ENCODE measurements around the gene ARID3C. TPM values are rescaled to one million over a fixed set of nuclear protein-coding genes. Genes with fewer than 3 reads are reported as not detected.
A peak's percentile ranks its signal among the peaks of the same experiment; 100 is the strongest.

Gene ARID3C
- polyA plus RNA-seq, 2 of the 4 experiments (the other 2 are of a cell fraction) = 0.09 to 0.12 TPM

GRCh38 chr9:34606905-34607304, 22.0 kb downstream of the ARID3C start:
- Histone ChIP-seq H3K9me3 (no peaks in the 10 kb centered on the region), H3K4me2 (no peak overlapping the region), H3K4me3 (no peak overlapping the region), H3K27ac (no peak overlapping the region), H3K4me1 (peaks cover 15% of the 10 kb centered on the region; the same call in 1 of the 3 replicates)
- FAIRE-seq (no peak), ATAC-seq (no peak), DNase-seq (ENCODE audit: low read depth in 1 of 2, low spot score in 1 of 2) (no peak)
- ChIA-PET POLR2A (no interaction called here), CTCF (interaction anchor here (1.0 to 17.0 kb wide), 8 partner anchors 9 to 274 kb away, joined by 3 to 429 read pairs (median 5); partner anchors contain the start of genes ARID3C and SIGMAR1)
- WGBS (ENCODE audit: missing lambda C conversion rate) = 84% methylated on average over 3 of the region's 3 CpGs
- TF ChIP-seq EHF (CRISPR knock-in tag; IDR thresholded peaks at IDR 0.05) (no peak), POLR2AphosphoS2 (conservative IDR thresholded peaks at IDR 0.05; ENCODE audit: low read length) (no peak), KDM1A (IDR thresholded peaks at IDR 0.05; ENCODE audit: low read depth) (no peak), ZSCAN20 (CRISPR knock-in tag; IDR thresholded peaks at IDR 0.05) (no peak), GATA3 (IDR thresholded peaks at IDR 0.05; ENCODE audit: borderline replicate concordance) (no peak), ZNF302 (CRISPR knock-in tag; IDR thresholded peaks at IDR 0.05) (no peak), BCL3 (IDR thresholded peaks at IDR 0.05) (no peak)

GRCh38 chr9:34606190-34606589, 22.7 kb downstream of the ARID3C start:
- Histone ChIP-seq H3K27ac (no peak overlapping the region), H3K9me3 (no peaks in the 10 kb centered on the region), H3K4me3 (no peak overlapping the region), H3K4me2 (no peak overlapping the region), H3K4me1 (peaks cover 14% of the 10 kb centered on the region; the same call in 1 of the 3 replicates)
- POLR2A ChIA-PET = no interaction called here
- FAIRE-seq = no peak
- no peak for ATAC-seq
- TF ChIP-seq ESRRA (IDR thresholded peaks at IDR 0.05; ENCODE audit: borderline replicate concordance, low read length) = no peak
- CTCF ChIA-PET = interaction anchor here (1.0 to 17.0 kb wide), 12 partner anchors 9 to 273 kb away, joined by 3 to 429 read pairs (median 13); partner anchors contain the start of genes ARID3C, DCTN3 and SIGMAR1
- no peak for DNase-seq (ENCODE audit: low read depth in 1 of 2, low spot score in 1 of 2)

- 54% methylated on average over 4 of the region's 4 CpGs for WGBS (ENCODE audit: missing lambda C conversion rate)
Measured at GRCh38 chr9:34603610-34604231, 25.1 kb downstream of the ARID3C start.

More at GRCh38 chr9:34603610-34604231, 25.1 kb downstream of the ARID3C start:
- POLR2A ChIA-PET = interaction anchor here (0.7 kb wide), 2 partner anchors 13 to 215 kb away, joined by 3 to 4 read pairs; no protein-coding TSS in a partner anchor
- H3K4me2 ChIP-seq = no peak overlapping the region
- H3K27ac ChIP-seq = no peak overlapping the region
- H3K4me1 ChIP-seq = peaks cover 5% of the 10 kb centered on the region; the same call in 1 of the 3 replicates
- CTCF ChIA-PET = interaction anchor here (0.5 to 17.0 kb wide), 73 partner anchors 10 to 790 kb away, joined by 3 to 429 read pairs (median 5); partner anchors contain the start of genes ARID3C, DCTN3, MYORG and SIGMAR1
- ATAC-seq = peak; percentile 82 to 96
- no peaks in the 10 kb centered on the region for H3K9me3 ChIP-seq
- TF ChIP-seq REST (IDR thresholded peaks at IDR 0.05) (no peak), ELK1 (IDR thresholded peaks at IDR 0.05; ENCODE audit: low read depth, low read length) (no peak), SMC3 (IDR thresholded peaks at IDR 0.05) (peak; percentile 72), MAX (IDR thresholded peaks at IDR 0.05) (no peak), CTCF (IDR thresholded peaks at IDR 0.05) (peak; percentile 95), RAD21 (conservative IDR thresholded peaks at IDR 0.05 in 1 of 2, IDR thresholded peaks at IDR 0.05 in 1 of 2) (peak; percentile 88 to 96)
- no peak overlapping the region for H3K4me3 ChIP-seq
- peak; percentile 54 for FAIRE-seq
- DNase-seq (ENCODE audit: low read depth in 1 of 2, low spot score in 1 of 2) = peak; percentile 71 to 94

Measured in A549 (cell line).